ENCODE results near the gene PCNX3.

DNA sequence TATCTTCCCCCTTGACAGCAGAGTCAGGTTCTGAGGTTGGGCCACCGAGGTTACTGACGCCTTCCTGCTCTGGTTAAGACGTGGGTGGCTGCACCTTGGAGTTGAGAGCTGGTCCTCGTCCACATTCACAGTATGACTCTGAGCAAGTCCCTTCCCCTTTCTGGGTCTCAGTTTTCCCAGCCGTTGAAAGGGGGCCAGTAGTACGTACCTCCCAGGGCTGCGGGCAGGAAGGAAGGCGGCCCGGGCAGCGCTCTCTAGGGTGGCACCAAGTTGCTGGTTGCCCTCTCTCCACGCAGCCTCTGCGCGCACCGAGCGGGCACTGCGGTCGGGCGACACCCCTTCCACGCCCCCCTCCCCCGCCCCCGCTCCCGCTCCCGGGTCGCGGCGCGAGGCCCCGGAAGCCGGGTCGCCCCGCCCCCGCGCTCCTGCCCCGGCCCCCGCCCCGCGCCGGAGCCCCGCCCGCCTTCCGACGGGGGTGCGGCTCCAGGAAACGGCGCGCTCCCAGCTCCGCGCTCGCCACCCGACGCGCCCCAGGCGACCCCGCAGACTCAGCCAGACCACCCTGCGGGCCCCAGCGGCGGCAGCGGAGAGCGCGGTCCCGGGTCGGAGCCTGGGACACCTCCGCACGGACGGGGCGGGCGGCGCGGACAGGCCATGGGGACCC lies 39.9 kb upstream of the PCNX3 start, which contains the start of gene EHBP1L1:
- TF ChIP-seq, protein P1, sequence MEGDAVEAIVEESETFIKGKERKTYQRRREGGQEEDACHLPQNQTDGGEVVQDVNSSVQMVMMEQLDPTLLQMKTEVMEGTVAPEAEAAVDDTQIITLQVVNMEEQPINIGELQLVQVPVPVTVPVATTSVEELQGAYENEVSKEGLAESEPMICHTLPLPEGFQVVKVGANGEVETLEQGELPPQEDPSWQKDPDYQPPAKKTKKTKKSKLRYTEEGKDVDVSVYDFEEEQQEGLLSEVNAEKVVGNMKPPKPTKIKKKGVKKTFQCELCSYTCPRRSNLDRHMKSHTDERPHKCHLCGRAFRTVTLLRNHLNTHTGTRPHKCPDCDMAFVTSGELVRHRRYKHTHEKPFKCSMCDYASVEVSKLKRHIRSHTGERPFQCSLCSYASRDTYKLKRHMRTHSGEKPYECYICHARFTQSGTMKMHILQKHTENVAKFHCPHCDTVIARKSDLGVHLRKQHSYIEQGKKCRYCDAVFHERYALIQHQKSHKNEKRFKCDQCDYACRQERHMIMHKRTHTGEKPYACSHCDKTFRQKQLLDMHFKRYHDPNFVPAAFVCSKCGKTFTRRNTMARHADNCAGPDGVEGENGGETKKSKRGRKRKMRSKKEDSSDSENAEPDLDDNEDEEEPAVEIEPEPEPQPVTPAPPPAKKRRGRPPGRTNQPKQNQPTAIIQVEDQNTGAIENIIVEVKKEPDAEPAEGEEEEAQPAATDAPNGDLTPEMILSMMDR (optimal IDR thresholded peaks at IDR 0.05 in 1 of 3, IDR thresholded peaks at IDR 0.05 in 1 of 3, conservative IDR thresholded peaks at IDR 0.05 in 1 of 3; ENCODE audit: extremely low read depth in 1 of 3, insufficient read depth in 2 of 3, low read length in 3 of 3) = no peak
- no peak for TF ChIP-seq EZH2 (IDR thresholded peaks at IDR 0.05; ENCODE audit: low read length)
